Measurements from ENCODE around the gene TMEM182.

DNA sequence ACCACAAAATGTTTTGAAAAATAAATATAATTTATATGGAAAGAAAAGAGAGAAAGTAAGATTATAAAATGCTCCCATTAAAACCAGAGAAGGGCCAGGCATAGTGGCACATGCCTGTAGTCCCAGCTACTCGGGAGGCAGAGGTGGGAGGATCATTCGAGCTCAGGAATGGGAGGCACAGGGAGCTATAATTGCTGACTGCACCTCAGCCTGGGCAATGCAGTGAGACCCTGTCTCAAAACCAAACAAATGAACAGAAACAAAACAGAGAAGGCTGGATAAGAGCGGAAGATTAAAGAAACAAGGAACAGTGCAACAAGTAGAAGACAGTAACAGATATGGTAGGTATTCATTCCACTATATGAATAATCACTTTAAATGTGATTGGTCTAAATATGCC lies 18.6 kb upstream of the TMEM182 start:
- TF ChIP-seq, protein P1, sequence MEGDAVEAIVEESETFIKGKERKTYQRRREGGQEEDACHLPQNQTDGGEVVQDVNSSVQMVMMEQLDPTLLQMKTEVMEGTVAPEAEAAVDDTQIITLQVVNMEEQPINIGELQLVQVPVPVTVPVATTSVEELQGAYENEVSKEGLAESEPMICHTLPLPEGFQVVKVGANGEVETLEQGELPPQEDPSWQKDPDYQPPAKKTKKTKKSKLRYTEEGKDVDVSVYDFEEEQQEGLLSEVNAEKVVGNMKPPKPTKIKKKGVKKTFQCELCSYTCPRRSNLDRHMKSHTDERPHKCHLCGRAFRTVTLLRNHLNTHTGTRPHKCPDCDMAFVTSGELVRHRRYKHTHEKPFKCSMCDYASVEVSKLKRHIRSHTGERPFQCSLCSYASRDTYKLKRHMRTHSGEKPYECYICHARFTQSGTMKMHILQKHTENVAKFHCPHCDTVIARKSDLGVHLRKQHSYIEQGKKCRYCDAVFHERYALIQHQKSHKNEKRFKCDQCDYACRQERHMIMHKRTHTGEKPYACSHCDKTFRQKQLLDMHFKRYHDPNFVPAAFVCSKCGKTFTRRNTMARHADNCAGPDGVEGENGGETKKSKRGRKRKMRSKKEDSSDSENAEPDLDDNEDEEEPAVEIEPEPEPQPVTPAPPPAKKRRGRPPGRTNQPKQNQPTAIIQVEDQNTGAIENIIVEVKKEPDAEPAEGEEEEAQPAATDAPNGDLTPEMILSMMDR (IDR thresholded peaks at IDR 0.05): no peak
- TF ChIP-seq POLR2A (IDR thresholded peaks at IDR 0.05; ENCODE audit: low read depth) (no peak), POLR2AphosphoS5 (IDR thresholded peaks at IDR 0.05) (no peak)

Measured in esophagus muscularis mucosa (tissue), 3 donors.